Fibroblast of lung (primary cell): Measurements from ENCODE around the gene CAPN13. TPM values are rescaled to one million over a fixed set of nuclear protein-coding genes. Genes with fewer than 3 reads are reported as not detected.

ENCODE experiments used
- DNase-seq, 2 donors: peaks; one replicate each; pipeline versions ENCODE4 v3.0.0 to v3.0.0-alpha.2; 2010; ENCODE audit warnings: low read depth in 2 of 2
- H2AFZ ChIP-seq: 2 replicates; pipeline ENCODE4 v1.5.1; 2012; ENCODE audit warnings: low read length, control low read depth, inconsistent platforms
- H3K27ac ChIP-seq: 2 replicates; pipeline ENCODE4 v1.5.1; 2011; ENCODE audit warnings: low read length, control low read depth; ENCODE audit not compliant: insufficient read depth
- H3K27me3 ChIP-seq: 2 replicates; pipeline ENCODE4 v1.5.1; 2011; ENCODE audit warnings: mild to moderate bottlenecking, low read length; ENCODE audit not compliant: control insufficient read depth, insufficient read depth
- H3K36me3 ChIP-seq: 2 replicates; pipeline ENCODE4 v1.5.1; 2011; ENCODE audit warnings: low read length; ENCODE audit not compliant: control insufficient read depth, insufficient read depth
- H3K4me1 ChIP-seq: 2 replicates; pipeline ENCODE4 v1.5.1; 2011; ENCODE audit warnings: low read length; ENCODE audit not compliant: control insufficient read depth, insufficient read depth; ENCODE audit errors: extremely low read depth
- H3K4me2 ChIP-seq: 2 replicates; pipeline ENCODE4 v1.5.1; 2011; ENCODE audit warnings: low read length, control low read depth; ENCODE audit not compliant: insufficient read depth; ENCODE audit errors: extremely low read depth
- H3K4me3 ChIP-seq, 4 experiments: fragments of 200-600 bp in 1 of 4; sonication (generic) in 1 of 4; replicated peaks in 1 of 4; 2 replicates each; pipeline ENCODE4 v1.5.1; 2011 to 2016; ENCODE audit warnings: low read length in 4 of 4, low read depth in 3 of 4, mild to moderate bottlenecking in 3 of 4, control low read depth in 2 of 4, inconsistent platforms in 1 of 4, mixed read lengths in 1 of 4; ENCODE audit not compliant: insufficient read depth in 1 of 4; ENCODE audit errors: control extremely low read depth in 1 of 4
- H3K79me2 ChIP-seq: 2 replicates; pipeline ENCODE4 v1.5.1; 2012; ENCODE audit warnings: mild to moderate bottlenecking, low read length, inconsistent platforms; ENCODE audit not compliant: control insufficient read depth, insufficient read depth
- H3K9ac ChIP-seq: 2 replicates; pipeline ENCODE4 v1.5.1; 2011; ENCODE audit warnings: mild to moderate bottlenecking, low read length, control low read depth; ENCODE audit not compliant: insufficient read depth
- H3K9me3 ChIP-seq: 2 replicates; pipeline ENCODE4 v1.5.1; 2012; ENCODE audit warnings: low read depth, low read length; ENCODE audit not compliant: control insufficient read depth, insufficient read depth
- H4K20me1 ChIP-seq: 2 replicates; pipeline ENCODE4 v1.5.1; 2011; ENCODE audit warnings: low read length; ENCODE audit not compliant: control insufficient read depth, insufficient read depth; ENCODE audit errors: extremely low read depth
- CTCF ChIP-seq, 2 donors: IDR thresholded peaks in 1 of 2; conservative IDR thresholded peaks in 1 of 2; 1 replicate in 1 of 2; 2 replicates in 1 of 2; pipeline ENCODE4 v1.5.1; 2011 to 2012; ENCODE audit warnings: low read length in 2 of 2, control low read depth in 1 of 2, inconsistent platforms in 1 of 2, low read depth in 1 of 2, mild to moderate bottlenecking in 1 of 2
- EZH2 ChIP-seq: IDR thresholded peaks from 2 replicates; pipeline ENCODE4 v1.5.1; 2012; ENCODE audit warnings: low read length, control low read depth, mild to moderate bottlenecking; ENCODE audit errors: missing control alignments
- polyA plus RNA-seq, 2 donors: library from polyadenylated mRNA; depleted of rRNA in 1 of 2; stranded (reverse) in 1 of 2; unstranded in 1 of 2; fragments of >200 nt; gene quantifications; 2 replicates each; pipeline ENCODE4 v1.2.1, GENCODE V29; 2011 to 2012; ENCODE audit warnings: missing spikeins in 1 of 2
- total RNA-seq: library from RNA; depleted of rRNA; stranded (reverse); fragments of >200 nt; gene quantifications from 2 replicates; pipeline ENCODE4 v1.2.1, GENCODE V29; 2014

The CAPN13 gene
- total and polyA plus RNA-seq, 2 donors (not counting 1 experiment from before 2014, with no cell fraction given), result not detected

GRCh38 chr2:30707304-30707903 is 99.8 kb downstream of the CAPN13 start:
- Histone ChIP-seq H2AFZ (no peak overlapping the region), H3K9me3 (no peaks in the 10 kb centered on the region), H3K27ac (no peak overlapping the region), H3K4me1 (peaks cover 2% of the 10 kb centered on the region), H4K20me1 (no peaks in the 10 kb centered on the region), H3K36me3 (no peaks in the 10 kb centered on the region), H3K4me2 (no peak overlapping the region), H3K4me3 (no peak overlapping the region), H3K79me2 (no peaks in the 10 kb centered on the region), H3K27me3 (no peaks in the 10 kb centered on the region), H3K9ac (no peak overlapping the region)
- TF ChIP-seq CTCF (conservative IDR thresholded peaks at IDR 0.05 in 1 of 2, IDR thresholded peaks at IDR 0.05 in 1 of 2; ENCODE audit: low read depth in 1 of 2, low read length in 2 of 2), result no peak
- TF ChIP-seq EZH2, result no peak
- no peak for DNase-seq

GRCh38 chr2:30706534-30707303 is 100.5 kb downstream of the CAPN13 start:
- H2AFZ ChIP-seq, result no peak overlapping the region
- DNase-seq, result peak; percentile 43 to 61
- no peak overlapping the region for H3K4me2 ChIP-seq
- no peaks in the 10 kb centered on the region for H3K79me2 ChIP-seq
- H3K4me1 ChIP-seq, result peaks cover 2% of the 10 kb centered on the region
- H3K27ac ChIP-seq, result no peak overlapping the region
- H3K27me3 ChIP-seq, result no peaks in the 10 kb centered on the region
- no peaks in the 10 kb centered on the region for H3K36me3 ChIP-seq
- H3K9me3 ChIP-seq, result no peaks in the 10 kb centered on the region
- TF ChIP-seq CTCF (conservative IDR thresholded peaks at IDR 0.05 in 1 of 2, IDR thresholded peaks at IDR 0.05 in 1 of 2; ENCODE audit: low read depth in 1 of 2, low read length in 2 of 2) (peak; percentile 87 to 88), EZH2 (no peak)
- H3K4me3 ChIP-seq, result no peak overlapping the region
- no peak overlapping the region for H3K9ac ChIP-seq
- no peaks in the 10 kb centered on the region for H4K20me1 ChIP-seq

GRCh38 chr2:30705711-30706533 is 101.3 kb downstream of the CAPN13 start:
- no peak overlapping the region for H2AFZ ChIP-seq
- no peaks in the 10 kb centered on the region for H4K20me1 ChIP-seq
- TF ChIP-seq CTCF (conservative IDR thresholded peaks at IDR 0.05 in 1 of 2, IDR thresholded peaks at IDR 0.05 in 1 of 2; ENCODE audit: low read depth in 1 of 2, low read length in 2 of 2) (no peak), EZH2 (no peak)

More at GRCh38 chr2:30705711-30706533, 101.3 kb downstream of the CAPN13 start:
- H3K27ac ChIP-seq, result no peak overlapping the region
- DNase-seq, result no peak
- H3K36me3 ChIP-seq, result no peaks in the 10 kb centered on the region
- H3K4me2 ChIP-seq, result no peak overlapping the region
- no peaks in the 10 kb centered on the region for H3K27me3 ChIP-seq
- H3K4me3 ChIP-seq, result no peak overlapping the region
- no peaks in the 10 kb centered on the region for H3K9me3 ChIP-seq
- no peak overlapping the region for H3K9ac ChIP-seq
- no peaks in the 10 kb centered on the region for H3K79me2 ChIP-seq
- H3K4me1 ChIP-seq, result peaks cover 2% of the 10 kb centered on the region
